Sigmoid colon (tissue), 7 donors: ENCODE data around the gene TNKS2. TPM values are rescaled to one million over a fixed set of nuclear protein-coding genes. Genes with fewer than 3 reads are reported as not detected.
"Not testable (repeated sequence)": the region's sequence is repeated elsewhere in the genome, so short reads cannot be mapped to it uniquely, and the experiment has no call there.

Source experiments
- DNase-seq: peaks from one replicate; pipeline ENCODE4 v3.0.0-alpha.2; 2019
- H3K27ac ChIP-seq, 4 donors: fragments of 200-600 bp; sonication (generic); one replicate each; pipeline ENCODE4 v1.5.1; 2016 to 2019; ENCODE audit warnings: mild to moderate bottlenecking in 1 of 4
- H3K27me3 ChIP-seq, 3 donors: fragments of 200-600 bp; sonication (generic); one replicate each; pipeline ENCODE4 v1.5.1; 2019; ENCODE audit warnings: mild to moderate bottlenecking in 1 of 3
- H3K36me3 ChIP-seq, 4 donors: fragments of 200-600 bp; sonication (generic); one replicate each; pipeline ENCODE4 v1.5.1; 2016 to 2019
- H3K4me1 ChIP-seq, 4 donors: fragments of 200-600 bp; sonication (generic); one replicate each; pipeline ENCODE4 v1.5.1; 2017 to 2019
- H3K4me3 ChIP-seq, 4 donors: fragments of 200-600 bp; sonication (generic); one replicate each; pipeline ENCODE4 v1.5.1; 2017 to 2019; ENCODE audit warnings: mild to moderate bottlenecking in 2 of 4, moderate library complexity in 1 of 4
- H3K9me3 ChIP-seq, 4 donors: fragments of 200-600 bp in 3 of 4; sonication (generic) in 3 of 4; one replicate each; pipeline versions ENCODE4 v1.5.1 to v1.6.1; 2013 to 2019
- CTCF ChIP-seq, 4 experiments: fragments of 450-650 bp in 3 of 4; fragments of 200-600 bp in 1 of 4; IDR thresholded peaks; one replicate each; pipeline ENCODE4 v1.5.1; 2016 to 2019; ENCODE audit warnings: antibody characterized with exemption in 4 of 4, mild to moderate bottlenecking in 3 of 4, moderate library complexity in 2 of 4
- EP300 ChIP-seq, 4 donors: sonication (generic); formaldehyde crosslinking; IDR thresholded peaks; one replicate each; pipeline ENCODE4 v1.6.1; 2017; ENCODE audit warnings: antibody characterized with exemption in 4 of 4
- POLR2A ChIP-seq, 2 donors: fragments of 450-650 bp; IDR thresholded peaks; one replicate each; pipeline ENCODE4 v1.6.1; 2016; ENCODE audit warnings: antibody characterized with exemption in 2 of 2, mild to moderate bottlenecking in 2 of 2, moderate library complexity in 2 of 2
- POLR2AphosphoS5 ChIP-seq, 4 donors: sonication (generic); formaldehyde crosslinking; IDR thresholded peaks; one replicate each; pipeline ENCODE4 v1.6.1; 2017; ENCODE audit warnings: antibody characterized with exemption in 4 of 4
- WGBS, 2 donors: extraction: QIAGEN DNeasy Blood & Tissue Kit; methylation state at CpG; one replicate each; pipeline ENCODE4 v1.1.7; 2013; 5-methylcytosine and 5-hydroxymethylcytosine counted together
- intact Hi-C: fragments of 100-400 bp; cut with DNase I; formaldehyde crosslinking; loops from one replicate; pipeline ENCODE4 v1.15.1; 2023
- polyA plus RNA-seq, 3 donors: library from polyadenylated mRNA; stranded (reverse); fragments of 200-250 nt; gene quantifications; one replicate each; pipeline ENCODE4 v1.2.3, GENCODE V29; 2013
- total RNA-seq, 4 donors: library from RNA; depleted of rRNA; stranded (reverse); fragments of >200 nt; gene quantifications; one replicate each; pipeline ENCODE4 v1.1.0, GENCODE V29; 2016
- donor health status: healthy with polysubstance abuse.
- donor health status: Bipolar disorder and iron deficiency.
- donor health status: healthy.

The TNKS2 gene
- total RNA-seq (10 to 100 TPM; 37.4 to 46.7 (median 40.5) TPM), polyA plus RNA-seq (10 to 100 TPM in 2 of 3 donors, 1 to 10 TPM in 1; 9.0 to 13.1 (median 11.1) TPM)

GRCh38 chr10:91797874-91798648, at the start of gene TNKS2:
Gene TNKS2, plus strand, starts transcription at chr10:91798426. Its CDS starts 265 bp downstream, at chr10:91798691.
- Histone ChIP-seq H3K4me3 (peak within 1 kb of the TSS; percentile 74 to 97 (median 92)), H3K27ac (peak within 1 kb of the TSS; percentile 96 to 99 (median 98)), H3K4me1 (peaks cover 0 to 48% (median 41%) of the 10 kb centered on the region in 4 donors), H3K9me3 (no peaks in the 10 kb centered on the region), H3K36me3 (peaks cover 0 to under 1% (median 0%) of the 10 kb centered on the region in 4 donors), H3K27me3 (no peaks in the 10 kb centered on the region)
- peak; percentile 96 for DNase-seq
- intact Hi-C loops: loop anchor here (5.0 to 10.0 kb wide), 3 partner anchors 163 to 386 kb away; partner anchors contain the start of genes HECTD2 and PPP1R3C
- 1% methylated on average over 64 of the region's 64 CpGs for WGBS, 2 donors
- TF ChIP-seq EP300 (IDR thresholded peaks at IDR 0.05): peak in 1 of 4 donors; percentile 26
- no peak for TF ChIP-seq CTCF (IDR thresholded peaks at IDR 0.05)
- peak; percentile 83 to 85 for TF ChIP-seq POLR2A (IDR thresholded peaks at IDR 0.05)
- peak; percentile 82 to 98 (median 94) for TF ChIP-seq POLR2AphosphoS5 (IDR thresholded peaks at IDR 0.05)

- H3K27me3 ChIP-seq, H3K4me3 ChIP-seq, H3K9me3 ChIP-seq, DNase-seq, H3K36me3 ChIP-seq, H3K27ac ChIP-seq, H3K4me1 ChIP-seq, intact Hi-C loops: not testable (repeated sequence)
- WGBS, 2 donors: 78 to 90% methylated on average over 20 of the region's 20 CpGs
Measured at GRCh38 chr10:91749592-91749991, 48.6 kb upstream of the TNKS2 start.

- no peaks in the 10 kb centered on the region for H3K36me3 ChIP-seq
- no peaks in the 10 kb centered on the region for H3K4me1 ChIP-seq
- no peak overlapping the region for H3K4me3 ChIP-seq
- TF ChIP-seq POLR2A (IDR thresholded peaks at IDR 0.05) (no peak), EP300 (IDR thresholded peaks at IDR 0.05) (no peak), CTCF (IDR thresholded peaks at IDR 0.05) (no peak), POLR2AphosphoS5 (IDR thresholded peaks at IDR 0.05) (no peak)
- H3K27ac ChIP-seq: no peak overlapping the region
- no peaks in the 10 kb centered on the region for H3K27me3 ChIP-seq
- intact Hi-C loops: loop anchor here (10.0 kb wide), 1 partner anchor 159 kb away; no protein-coding TSS in a partner anchor
- no peaks in the 10 kb centered on the region for H3K9me3 ChIP-seq
- 61 to 67% methylated on average over 2 of the region's 2 CpGs for WGBS, 2 donors
- DNase-seq: no peak
Measured at GRCh38 chr10:91756286-91756685, 41.9 kb upstream of the TNKS2 start.

GRCh38 chr10:91758303-91759146, 39.7 kb upstream of the TNKS2 start:
- TF ChIP-seq POLR2A (IDR thresholded peaks at IDR 0.05): no peak
- peak in 2 of 4 experiments; percentile 13 to 45 for TF ChIP-seq CTCF (IDR thresholded peaks at IDR 0.05)
- Histone ChIP-seq H3K27ac (no peak overlapping the region), H3K27me3 (no peaks in the 10 kb centered on the region), H3K36me3 (no peaks in the 10 kb centered on the region), H3K4me1 (no peaks in the 10 kb centered on the region), H3K9me3 (no peaks in the 10 kb centered on the region), H3K4me3 (no peak overlapping the region)
- WGBS, 2 donors: 55 to 65% methylated on average over 3 of the region's 3 CpGs
- intact Hi-C loops: loop anchor here (10.0 kb wide), 1 partner anchor 156 kb away; no protein-coding TSS in a partner anchor
- no peak for DNase-seq

GRCh38 chr10:91759581-91759986, 38.6 kb upstream of the TNKS2 start:
- Histone ChIP-seq H3K27me3 (no peaks in the 10 kb centered on the region), H3K4me3 (no peak overlapping the region), H3K9me3 (no peaks in the 10 kb centered on the region), H3K4me1 (no peaks in the 10 kb centered on the region), H3K27ac (no peak overlapping the region), H3K36me3 (no peaks in the 10 kb centered on the region)
- no peak for DNase-seq
- intact Hi-C loops: loop anchor here (10.0 kb wide), 1 partner anchor 155 kb away; no protein-coding TSS in a partner anchor
- WGBS, 2 donors: 82% methylated on average over 5 of the region's 5 CpGs
- no peak for TF ChIP-seq CTCF (IDR thresholded peaks at IDR 0.05)
- TF ChIP-seq POLR2A (IDR thresholded peaks at IDR 0.05): no peak
- no peak for TF ChIP-seq EP300 (IDR thresholded peaks at IDR 0.05)
- no peak for TF ChIP-seq POLR2AphosphoS5 (IDR thresholded peaks at IDR 0.05)
